IMR-90 (cell line): ENCODE results near the gene PIR. TPM values are rescaled to one million over a fixed set of nuclear protein-coding genes. Genes with fewer than 3 reads are reported as not detected.
A peak's percentile ranks its signal among the peaks of the same experiment; 100 is the strongest.

Source experiments
- ATAC-seq: fragments of 200-7000 bp; cut with Tn5 transposase; 2 replicates; pipeline ENCODE4 v1.9.1; 2020; ENCODE audit warnings: low read depth, mild to moderate bottlenecking, moderate library complexity
- BruUV-seq: library from RNA; stranded (reverse); fragments of 400-500 nt; replicated peaks from 2 replicates; lab custom pipeline; 2021; lab: Mats Ljungman, UMichigan
- CTCF ChIA-PET: fragments of 300-600 bp; formaldehyde crosslinking; extraction: SDS; loops from one replicate; lab custom pipeline; 2021; ENCODE audit warnings: antibody characterized with exemption; lab: Yijun Ruan, JAX
- POLR2A ChIA-PET: fragments of 300-600 bp; sonication (Branson Sonifier 250); formaldehyde crosslinking; loops from one replicate; lab custom pipeline; 2022; ENCODE audit warnings: antibody characterized with exemption; ENCODE audit not compliant: unreplicated experiment; lab: Charles Lee
- DNase-seq: peaks from one replicate; pipeline ENCODE4 v3.0.0; 2013
- H2AFZ ChIP-seq: replicated peaks from 2 replicates; pipeline ENCODE3; 2013; ENCODE audit warnings: low read length, mild to moderate bottlenecking; ENCODE audit not compliant: poor library complexity
- H2AK5ac ChIP-seq: 2 replicates; pipeline ENCODE4 v1.6.1; 2013; ENCODE audit warnings: low read depth, low read length, inconsistent platforms
- H2AK9ac ChIP-seq: replicated peaks from 2 replicates; pipeline ENCODE3; 2013; ENCODE audit warnings: mild to moderate bottlenecking, low read depth, low read length, moderate library complexity; ENCODE audit not compliant: poor library complexity
- H2BK120ac ChIP-seq: 2 replicates; pipeline ENCODE4 v1.6.1; 2013; ENCODE audit warnings: low read depth, low read length, inconsistent platforms
- H2BK15ac ChIP-seq: 3 replicates; pipeline ENCODE4 v1.6.1; 2013; ENCODE audit warnings: low read depth, low read length, inconsistent platforms
- H2BK20ac ChIP-seq: 2 replicates; pipeline ENCODE4 v1.6.1; 2013; ENCODE audit warnings: low read depth, mild to moderate bottlenecking, inconsistent platforms, low read length, moderate library complexity
- H2BK5ac ChIP-seq: 2 replicates; pipeline ENCODE4 v1.6.1; 2013; ENCODE audit warnings: mild to moderate bottlenecking, low read depth, low read length, inconsistent platforms; ENCODE audit not compliant: poor library complexity, severe bottlenecking
- H3K14ac ChIP-seq: replicated peaks from 2 replicates; pipeline ENCODE4 v1.6.1; 2013; ENCODE audit warnings: low read depth, low read length, inconsistent platforms
- H3K18ac ChIP-seq: 2 replicates; pipeline ENCODE4 v1.6.1; 2013; ENCODE audit warnings: low read depth, low read length, control low read depth
- H3K23ac ChIP-seq: 2 replicates; pipeline ENCODE4 v1.6.1; 2013; ENCODE audit warnings: low read depth, low read length, inconsistent platforms
- H3K27ac ChIP-seq: 2 replicates; pipeline ENCODE4 v1.5.1; 2013; ENCODE audit warnings: mild to moderate bottlenecking, control low read depth, low read length; ENCODE audit not compliant: insufficient read depth
- H3K27me3 ChIP-seq: 2 replicates; pipeline ENCODE4 v1.6.1; 2013; ENCODE audit warnings: low read length; ENCODE audit not compliant: control insufficient read depth, insufficient read depth
- H3K36me3 ChIP-seq: 2 replicates; pipeline ENCODE4 v1.6.1; 2013; ENCODE audit warnings: low read length, mixed read lengths; ENCODE audit not compliant: control insufficient read depth, insufficient read depth
- H3K4ac ChIP-seq: 2 replicates; pipeline ENCODE4 v1.6.1; 2013; ENCODE audit warnings: low read depth, low read length, inconsistent platforms
- H3K4me1 ChIP-seq: 2 replicates; pipeline ENCODE4 v1.6.1; 2013; ENCODE audit warnings: low read length, mixed read lengths; ENCODE audit not compliant: control insufficient read depth, insufficient read depth
- H3K4me2 ChIP-seq: 2 replicates; pipeline ENCODE4 v1.6.1; 2013; ENCODE audit warnings: low read depth, mild to moderate bottlenecking, control low read depth, low read length, moderate library complexity
- H3K4me3 ChIP-seq: 2 replicates; pipeline ENCODE4 v1.5.1; 2013; ENCODE audit warnings: low read depth, mild to moderate bottlenecking, control low read depth, low read length, moderate library complexity; ENCODE audit not compliant: insufficient read depth
- H3K56ac ChIP-seq: 2 replicates; pipeline ENCODE4 v1.6.1; 2013; ENCODE audit warnings: low read length, inconsistent platforms; ENCODE audit not compliant: insufficient read depth; ENCODE audit errors: extremely low read depth
- H3K79me1 ChIP-seq, 2 experiments: 2 replicates each; pipeline ENCODE4 v1.6.1; 2013; ENCODE audit warnings: low read length in 2 of 2, inconsistent platforms in 1 of 2, low read depth in 1 of 2
- H3K9ac ChIP-seq: 2 replicates; pipeline ENCODE4 v1.6.1; 2013; ENCODE audit warnings: low read depth, low read length, control low read depth
- H3K9me1 ChIP-seq: 2 replicates; pipeline ENCODE4 v1.6.1; 2013; ENCODE audit warnings: low read length, inconsistent platforms; ENCODE audit not compliant: insufficient read depth
- H3K9me3 ChIP-seq: 2 replicates; pipeline ENCODE4 v1.6.1; 2013; ENCODE audit warnings: low read length; ENCODE audit not compliant: control insufficient read depth, insufficient read depth
- H4K20me1 ChIP-seq: 2 replicates; pipeline ENCODE4 v1.6.1; 2013; ENCODE audit warnings: low read length, inconsistent platforms; ENCODE audit not compliant: insufficient read depth
- H4K5ac ChIP-seq: 2 replicates; pipeline ENCODE4 v1.6.1; 2013; ENCODE audit warnings: mild to moderate bottlenecking, low read depth, low read length, control low read depth
- H4K8ac ChIP-seq, 2 experiments: 2 replicates each; pipeline ENCODE4 v1.6.1; 2013; ENCODE audit warnings: low read depth in 2 of 2, low read length in 2 of 2, control low read depth in 1 of 2, inconsistent platforms in 1 of 2
- H4K91ac ChIP-seq: 2 replicates; pipeline ENCODE4 v1.6.1; 2013; ENCODE audit warnings: low read depth, low read length, inconsistent platforms; ENCODE audit not compliant: insufficient read depth
- CEBPB ChIP-seq: IDR thresholded peaks from 2 replicates; pipeline ENCODE4 v1.6.1; 2012; ENCODE audit warnings: low read depth, low read length, improper control_type of control experiment
- FOS ChIP-seq: fragments of 150-350 bp; IDR thresholded peaks from 2 replicates; pipeline ENCODE4 v1.6.1; 2016; ENCODE audit warnings: low read depth, low read length
- MAFK ChIP-seq: IDR thresholded peaks from 2 replicates; pipeline ENCODE4 v1.6.1; 2012; ENCODE audit warnings: low read depth, low read length, improper control_type of control experiment
- MAZ ChIP-seq: IDR thresholded peaks from 2 replicates; pipeline ENCODE4 v1.6.1; 2012; ENCODE audit warnings: low read depth, mild to moderate bottlenecking, low read length, improper control_type of control experiment, moderate library complexity, borderline replicate concordance
- MXI1 ChIP-seq: IDR thresholded peaks from 2 replicates; pipeline ENCODE4 v1.6.1; 2012; ENCODE audit warnings: low read depth, mild to moderate bottlenecking, low read length, moderate library complexity, borderline replicate concordance
- RAD21 ChIP-seq: IDR thresholded peaks from 2 replicates; pipeline ENCODE4 v1.6.1; 2012; ENCODE audit warnings: low read length, improper control_type of control experiment
- RFX5 ChIP-seq: IDR thresholded peaks from 2 replicates; pipeline ENCODE4 v1.8.0; 2012; ENCODE audit warnings: low read depth, mild to moderate bottlenecking, low read length, moderate library complexity
- SMC3 ChIP-seq: fragments of 150-350 bp; IDR thresholded peaks from 2 replicates; pipeline ENCODE4 v1.6.1; 2016; ENCODE audit warnings: low read depth, mild to moderate bottlenecking, antibody characterized with exemption, low read length, moderate library complexity
- WGBS, 2 experiments: methylation state at CpG; one replicate each; pipeline versions ENCODE4 v1.1.5 to v1.1.7; 2013; ENCODE audit warnings: missing lambda C conversion rate in 2 of 2; ENCODE audit not compliant: insufficient read length in 1 of 2; ENCODE audit errors: extremely low coverage in 2 of 2; 5-methylcytosine and 5-hydroxymethylcytosine counted together
- dilution Hi-C: fragments of 300-500 bp; cut with HindIII; formaldehyde crosslinking; loops from one replicate; pipeline ENCODE4 v1.14.3; 2018; ENCODE audit warnings: low sequenced_read_pairs; ENCODE audit not compliant: unreplicated experiment
- in situ Hi-C: fragments of 300-500 bp; cut with MboI; formaldehyde crosslinking; loops from 3 replicates; pipeline ENCODE4 v1.14.3; 2019; ENCODE audit warnings: low sequenced_read_pairs, inconsistent platforms, mixed read lengths
- intact Hi-C: fragments of 100-400 bp; cut with micrococcal nuclease; formaldehyde crosslinking; loops from 2 replicates; pipeline ENCODE4 v1.10.0; 2022
- polyA plus RNA-seq, 3 experiments: library from polyadenylated mRNA; depleted of rRNA; stranded (reverse); fragments of >200 nt; gene quantifications; 2 replicates each; pipeline ENCODE4 v1.2.3, GENCODE V29; 2012; ENCODE audit warnings: low replicate concordance in 1 of 3
- total RNA-seq: library from RNA; depleted of rRNA; stranded (reverse); fragments of >200 nt; gene quantifications from 2 replicates; pipeline ENCODE4 v1.2.3, GENCODE V29; 2012
- TF ChIP-seq, protein P1 (sequence below): conservative IDR thresholded peaks from 2 replicates; pipeline ENCODE4 v1.5.1; 2012; ENCODE audit warnings: mild to moderate bottlenecking, low read depth, low read length, improper control_type of control experiment
- TF ChIP-seq, protein P2 (sequence below): fragments of 150-350 bp; IDR thresholded peaks from 2 replicates; pipeline ENCODE4 v1.6.1; 2016; ENCODE audit warnings: low read depth, mild to moderate bottlenecking, low read length, moderate library complexity, borderline replicate concordance
- TF ChIP-seq, protein P3 (sequence below): fragments of 150-350 bp; IDR thresholded peaks from 2 replicates; pipeline ENCODE4 v1.6.1; 2017; ENCODE audit warnings: mild to moderate bottlenecking, antibody characterized with exemption, low read length, low read depth

Gene PIR
- total and polyA plus RNA-seq, 2 of the 4 experiments (the other 2 are of a cell fraction), result 5.7 to 8.7 TPM

DNA sequence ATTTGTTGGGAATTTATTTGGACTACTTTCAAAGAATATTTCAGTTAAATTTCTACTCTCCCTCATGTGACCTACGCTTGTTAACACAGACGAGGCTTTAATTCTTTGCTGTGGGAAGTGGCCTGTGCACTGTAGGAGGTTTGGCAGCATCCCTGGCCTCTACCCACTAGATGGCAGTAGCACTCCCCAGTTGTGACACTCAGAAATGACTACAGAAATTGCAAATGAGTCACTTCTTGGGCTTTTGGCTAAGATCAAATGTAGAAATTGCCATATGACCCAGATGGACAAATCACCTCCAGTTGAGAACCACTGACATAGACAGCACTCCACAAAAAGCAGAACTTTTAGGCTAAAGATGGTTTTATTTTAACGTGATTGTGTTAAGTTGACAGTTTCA, 22.1 kb downstream of the PIR start:
- Histone ChIP-seq H3K4me1 (peaks cover 2% of the 10 kb centered on the region), H3K4me3 (no peak overlapping the region), H4K91ac (no peak overlapping the region), H3K9me3 (no peaks in the 10 kb centered on the region), H3K79me1 (no peaks in the 10 kb centered on the region), H3K27ac (no peak overlapping the region), H3K56ac (no peak overlapping the region), H2BK120ac (no peak overlapping the region), H3K14ac (no peak overlapping the region), H3K4ac (no peak overlapping the region), H4K20me1 (no peaks in the 10 kb centered on the region), H2BK15ac (no peak overlapping the region), H3K27me3 (peaks cover 2% of the 10 kb centered on the region), H3K4me2 (no peak overlapping the region), H3K9me1 (no peaks in the 10 kb centered on the region), H3K18ac (no peak overlapping the region), H3K23ac (no peak overlapping the region), H3K9ac (no peak overlapping the region), H2AK5ac (no peak overlapping the region), H3K36me3 (no peaks in the 10 kb centered on the region), H4K5ac (no peak overlapping the region), H2AK9ac (no peak overlapping the region), H2BK20ac (no peak overlapping the region), H2BK5ac (no peak overlapping the region), H2AFZ (no peak overlapping the region), H4K8ac (no peak overlapping the region)
- CTCF ChIA-PET, result interaction anchor here (0.6 kb wide), 1 partner anchor 89 kb away, joined by 3 read pairs; no protein-coding TSS in a partner anchor
- intact Hi-C loops (loop anchor here (1.0 to 10.0 kb wide), 3 partner anchors 94 to 1224 kb away; no protein-coding TSS in a partner anchor), in situ Hi-C loops (no loop called here), dilution Hi-C loops (no loop called here)
- TF ChIP-seq MAFK (no peak), CEBPB (peak; percentile 32; the same call in 1 of the 2 replicates), RFX5 (no peak), SMC3 (peak; percentile 64), RAD21 (peak; percentile 73), MAZ (no peak), FOS (no peak), MXI1 (no peak)
- TF ChIP-seq, protein P1, sequence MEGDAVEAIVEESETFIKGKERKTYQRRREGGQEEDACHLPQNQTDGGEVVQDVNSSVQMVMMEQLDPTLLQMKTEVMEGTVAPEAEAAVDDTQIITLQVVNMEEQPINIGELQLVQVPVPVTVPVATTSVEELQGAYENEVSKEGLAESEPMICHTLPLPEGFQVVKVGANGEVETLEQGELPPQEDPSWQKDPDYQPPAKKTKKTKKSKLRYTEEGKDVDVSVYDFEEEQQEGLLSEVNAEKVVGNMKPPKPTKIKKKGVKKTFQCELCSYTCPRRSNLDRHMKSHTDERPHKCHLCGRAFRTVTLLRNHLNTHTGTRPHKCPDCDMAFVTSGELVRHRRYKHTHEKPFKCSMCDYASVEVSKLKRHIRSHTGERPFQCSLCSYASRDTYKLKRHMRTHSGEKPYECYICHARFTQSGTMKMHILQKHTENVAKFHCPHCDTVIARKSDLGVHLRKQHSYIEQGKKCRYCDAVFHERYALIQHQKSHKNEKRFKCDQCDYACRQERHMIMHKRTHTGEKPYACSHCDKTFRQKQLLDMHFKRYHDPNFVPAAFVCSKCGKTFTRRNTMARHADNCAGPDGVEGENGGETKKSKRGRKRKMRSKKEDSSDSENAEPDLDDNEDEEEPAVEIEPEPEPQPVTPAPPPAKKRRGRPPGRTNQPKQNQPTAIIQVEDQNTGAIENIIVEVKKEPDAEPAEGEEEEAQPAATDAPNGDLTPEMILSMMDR, result peak; percentile 81
- TF ChIP-seq, protein P2, sequence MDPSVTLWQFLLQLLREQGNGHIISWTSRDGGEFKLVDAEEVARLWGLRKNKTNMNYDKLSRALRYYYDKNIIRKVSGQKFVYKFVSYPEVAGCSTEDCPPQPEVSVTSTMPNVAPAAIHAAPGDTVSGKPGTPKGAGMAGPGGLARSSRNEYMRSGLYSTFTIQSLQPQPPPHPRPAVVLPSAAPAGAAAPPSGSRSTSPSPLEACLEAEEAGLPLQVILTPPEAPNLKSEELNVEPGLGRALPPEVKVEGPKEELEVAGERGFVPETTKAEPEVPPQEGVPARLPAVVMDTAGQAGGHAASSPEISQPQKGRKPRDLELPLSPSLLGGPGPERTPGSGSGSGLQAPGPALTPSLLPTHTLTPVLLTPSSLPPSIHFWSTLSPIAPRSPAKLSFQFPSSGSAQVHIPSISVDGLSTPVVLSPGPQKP, result no peak
- TF ChIP-seq, protein P3, sequence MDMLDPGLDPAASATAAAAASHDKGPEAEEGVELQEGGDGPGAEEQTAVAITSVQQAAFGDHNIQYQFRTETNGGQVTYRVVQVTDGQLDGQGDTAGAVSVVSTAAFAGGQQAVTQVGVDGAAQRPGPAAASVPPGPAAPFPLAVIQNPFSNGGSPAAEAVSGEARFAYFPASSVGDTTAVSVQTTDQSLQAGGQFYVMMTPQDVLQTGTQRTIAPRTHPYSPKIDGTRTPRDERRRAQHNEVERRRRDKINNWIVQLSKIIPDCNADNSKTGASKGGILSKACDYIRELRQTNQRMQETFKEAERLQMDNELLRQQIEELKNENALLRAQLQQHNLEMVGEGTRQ, result peak; percentile 56; the same call in 1 of the 2 replicates
- BruUV-seq, result no TSS peak
- ATAC-seq (peak; percentile 83), DNase-seq (peak; percentile 65)
- no CpG with 5 or more reads among the region's 3 CpGs for WGBS, 2 experiments
- POLR2A ChIA-PET, result no interaction called here
